HepG2 (cell line): Measurements from ENCODE around the gene PAK1IP1. TPM values are rescaled to one million over a fixed set of nuclear protein-coding genes. Genes with fewer than 3 reads are reported as not detected.

ENCODE experiments used
- CC2D1A ChIP-seq: sonication (generic); formaldehyde crosslinking; IDR thresholded peaks from 2 replicates; pipeline ENCODE4 v1.8.1; 2023; ENCODE audit warnings: mild to moderate bottlenecking, missing genetic modification reagents
- CREM ChIP-seq, 2 experiments: sonication (generic) in 1 of 2; formaldehyde crosslinking in 1 of 2; IDR thresholded peaks; 2 replicates each; pipeline versions ENCODE4 v1.4.0 to v1.6.1; 2016 to 2020; ENCODE audit warnings: antibody characterized with exemption in 1 of 2, mild to moderate bottlenecking in 1 of 2, missing genetic modification reagents in 1 of 2
- JDP2 ChIP-seq: sonication (generic); formaldehyde crosslinking; IDR thresholded peaks from 2 replicates; pipeline ENCODE4 v1.8.1; 2022; ENCODE audit warnings: missing genetic modification reagents, borderline replicate concordance
- KAT7 ChIP-seq: IDR thresholded peaks from 2 replicates; pipeline ENCODE4 v1.6.1; 2018; ENCODE audit warnings: borderline replicate concordance, missing compliant biosample characterization
- LBX2 ChIP-seq: sonication (generic); formaldehyde crosslinking; IDR thresholded peaks from 2 replicates; pipeline ENCODE4 v1.5.0; 2020; ENCODE audit warnings: missing genetic modification reagents, mild to moderate bottlenecking, borderline replicate concordance
- NR2F1 ChIP-seq, 2 experiments: fragments of 450-650 bp in 1 of 2; formaldehyde crosslinking in 1 of 2; IDR thresholded peaks; 2 replicates each; pipeline versions ENCODE4 v1.5.0 to v1.6.1; 2016 to 2020; ENCODE audit warnings: mild to moderate bottlenecking in 1 of 2, missing compliant biosample characterization in 1 of 2, missing genetic modification reagents in 1 of 2, moderate library complexity in 1 of 2
- ONECUT2 ChIP-seq: sonication (generic); formaldehyde crosslinking; IDR thresholded peaks from 2 replicates; pipeline ENCODE4 v1.4.0; 2020; ENCODE audit warnings: missing genetic modification reagents
- POLR2AphosphoS2 ChIP-seq: IDR thresholded peaks from 2 replicates; pipeline ENCODE4 v1.6.1; 2011; ENCODE audit warnings: low read depth, low read length, improper control_type of control experiment
- PPARG ChIP-seq: conservative IDR thresholded peaks from 2 replicates; pipeline ENCODE4 v1.6.1; 2016; ENCODE audit warnings: missing biosample characterization, missing genetic modification reagents
- REXO4 ChIP-seq: sonication (generic); formaldehyde crosslinking; IDR thresholded peaks from 2 replicates; pipeline ENCODE4 v1.8.0; 2022; ENCODE audit warnings: missing genetic modification reagents, mild to moderate bottlenecking, borderline replicate concordance
- TCF7L2 ChIP-seq: IDR thresholded peaks from 2 replicates; pipeline ENCODE4 v1.6.1; 2011; ENCODE audit warnings: mild to moderate bottlenecking, low read depth, low read length, moderate library complexity
- ZBED4 ChIP-seq: sonication (generic); formaldehyde crosslinking; IDR thresholded peaks from 2 replicates; pipeline ENCODE4 v1.4.0; 2020; ENCODE audit warnings: missing genetic modification reagents, borderline replicate concordance
- ZNF512 ChIP-seq: sonication (generic); formaldehyde crosslinking; IDR thresholded peaks from 2 replicates; pipeline ENCODE4 v1.4.0; 2020; ENCODE audit warnings: mild to moderate bottlenecking, missing genetic modification reagents
- ZNF564 ChIP-seq: sonication (generic); formaldehyde crosslinking; IDR thresholded peaks from 2 replicates; pipeline ENCODE4 v1.8.1; 2023; ENCODE audit warnings: mild to moderate bottlenecking, missing genetic modification reagents
- ZNF609 ChIP-seq: sonication (generic); formaldehyde crosslinking; IDR thresholded peaks from 2 replicates; pipeline ENCODE4 v1.4.0; 2020; ENCODE audit warnings: mild to moderate bottlenecking, missing genetic modification reagents, borderline replicate concordance
- ZNF75D ChIP-seq: sonication (generic); formaldehyde crosslinking; IDR thresholded peaks from 2 replicates; pipeline ENCODE4 v1.8.1; 2023; ENCODE audit warnings: missing genetic modification reagents, mild to moderate bottlenecking, borderline replicate concordance
- ZNF777 ChIP-seq: sonication (generic); formaldehyde crosslinking; IDR thresholded peaks from 2 replicates; pipeline ENCODE4 v1.4.0; 2020; ENCODE audit warnings: missing genetic modification reagents
- polyA plus RNA-seq, 8 experiments: library from polyadenylated mRNA; depleted of rRNA in 3 of 8; stranded (reverse) in 7 of 8; unstranded in 1 of 8; fragments of >200 nt; fragmentation: Illumina TruSeq in 4 of 8; extraction: Trizol in 4 of 8; gene quantifications; 2 replicates each; pipeline versions ENCODE4 v1.2.1 to v1.2.3, GENCODE V29; 2011 to 2016; ENCODE audit warnings: low read depth in 4 of 8, missing spikeins in 1 of 8, mixed read lengths in 1 of 8; ENCODE audit not compliant: insufficient read depth in 1 of 8
- total RNA-seq, 5 experiments: library from RNA; depleted of rRNA; stranded (reverse); fragments of >200 nt; fragmentation: Illumina TruSeq; extraction: Trizol; gene quantifications; 2 replicates each; pipeline ENCODE4 v1.2.3, GENCODE V29; 2016; ENCODE audit warnings: low read depth in 1 of 5

PAK1IP1 gene
- total and polyA plus RNA-seq, 2 of the 13 experiments (the other 11 are each of a cell fraction or from before 2014, with no cell fraction given): 23.4 to 66.2 TPM

GRCh38 chr6:10694302-10695085, at the start of gene PAK1IP1, which contains the start of gene C6orf52 (continued):
- TF ChIP-seq ZBED4 (CRISPR knock-in tag): peak; percentile 50; the same call in 1 of the 2 replicates
- 0 out of 4 replicates have a peak, but pooled peaks of 1 of the 2 experiments have one; percentile 21 for TF ChIP-seq NR2F1 (CRISPR knock-in tag; IDR thresholded peaks at IDR 0.05)
- no peak for TF ChIP-seq ZNF75D (CRISPR knock-in tag)
- TF ChIP-seq CC2D1A (CRISPR knock-in tag): no peak
- peak; percentile 74 for TF ChIP-seq ZNF777 (CRISPR knock-in tag)
- TF ChIP-seq ONECUT2 (CRISPR knock-in tag): no peak
- TF ChIP-seq ZNF609: no peak
- no peak for TF ChIP-seq JDP2 (CRISPR knock-in tag)
- TF ChIP-seq CREM (IDR thresholded peaks at IDR 0.05): peak; percentile 100
- peak; percentile 80 for TF ChIP-seq CREM (CRISPR knock-in tag; IDR thresholded peaks at IDR 0.05)
- TF ChIP-seq REXO4 (CRISPR knock-in tag): no peak
- TF ChIP-seq TCF7L2: no peak
- no peak for TF ChIP-seq ZNF512 (CRISPR knock-in tag)
- no peak; the same call in 1 of the 2 replicates for TF ChIP-seq PPARG (CRISPR knock-in tag)
- no peak for TF ChIP-seq LBX2 (CRISPR knock-in tag)
- no peak for TF ChIP-seq ZNF564
- TF ChIP-seq KAT7 (CRISPR knock-in tag): 0 out of 2 replicates have a peak, but pooled peaks have one; percentile 19
- no peak for TF ChIP-seq POLR2AphosphoS2
